ENCODE measurements around the gene TNS1.
A peak's percentile ranks its signal among the peaks of the same experiment; 100 is the strongest.

The TNS1 gene

GRCh38 chr2:217873371-217873770, 129.4 kb downstream of the TNS1 start:
- no peak for DNase-seq (ENCODE audit: low spot score)

- no peak for DNase-seq (ENCODE audit: low spot score)
These were observed 130.5 kb downstream of the TNS1 start for GRCh38 chr2:217872319-217872718.

GRCh38 chr2:217870528-217871011, 132.2 kb downstream of the TNS1 start:
- DNase-seq (ENCODE audit: low spot score), result no peak

- no peak for DNase-seq (ENCODE audit: low spot score)
These were observed 133.9 kb downstream of the TNS1 start for GRCh38 chr2:217868911-217869334.

- DNase-seq (ENCODE audit: low spot score), result no peak
These were observed 134.4 kb downstream of the TNS1 start for GRCh38 chr2:217868265-217868892.

- DNase-seq (ENCODE audit: low spot score), result peak; percentile 77
These were observed 136.3 kb downstream of the TNS1 start for GRCh38 chr2:217866457-217866856.

- no peak for DNase-seq (ENCODE audit: low spot score)
These were observed 137.6 kb downstream of the TNS1 start for GRCh38 chr2:217864963-217865772.

GRCh38 chr2:217863883-217864282, 138.9 kb downstream of the TNS1 start:
- no peak for DNase-seq (ENCODE audit: low spot score)

GRCh38 chr2:217861334-217861877, 141.4 kb downstream of the TNS1 start:
- no peak for DNase-seq (ENCODE audit: low spot score)

GRCh38 chr2:217859926-217860325, 142.9 kb downstream of the TNS1 start:
- DNase-seq (ENCODE audit: low spot score), result no peak

GRCh38 chr2:217858519-217859491, 144.0 kb downstream of the TNS1 start:
- DNase-seq (ENCODE audit: low spot score), result peak; percentile 81

GRCh38 chr2:217857624-217858506, 144.9 kb downstream of the TNS1 start:
- no peak for DNase-seq (ENCODE audit: low spot score)

- no peak for DNase-seq (ENCODE audit: low spot score)
These were observed 145.9 kb downstream of the TNS1 start for GRCh38 chr2:217856871-217857270.

GRCh38 chr2:217856159-217856558, 146.6 kb downstream of the TNS1 start:
- DNase-seq (ENCODE audit: low spot score), result no peak

GRCh38 chr2:217854684-217855420, 147.9 kb downstream of the TNS1 start:
- DNase-seq (ENCODE audit: low spot score), result no peak

- DNase-seq (ENCODE audit: low spot score), result no peak
These were observed 148.8 kb downstream of the TNS1 start for GRCh38 chr2:217853961-217854360.

GRCh38 chr2:217853301-217853881, 149.4 kb downstream of the TNS1 start:
- DNase-seq (ENCODE audit: low spot score), result no peak

- DNase-seq (ENCODE audit: low spot score), result no peak
These were observed 150.1 kb downstream of the TNS1 start for GRCh38 chr2:217852555-217853211.

Data from ecto neural progenitor cell (in vitro differentiated cells).